NCI-H1417 (cell line): ENCODE measurements around the gene CLEC4D.
"Not testable (repeated sequence)": the region's sequence is repeated elsewhere in the genome, so short reads cannot be mapped to it uniquely, and the experiment has no call there.

Experiments
- DNase-seq, 3 experiments: peaks; one replicate each; lab custom pipeline; 2025; lab: John Stamatoyannopoulos, UW

The CLEC4D gene

DNA sequence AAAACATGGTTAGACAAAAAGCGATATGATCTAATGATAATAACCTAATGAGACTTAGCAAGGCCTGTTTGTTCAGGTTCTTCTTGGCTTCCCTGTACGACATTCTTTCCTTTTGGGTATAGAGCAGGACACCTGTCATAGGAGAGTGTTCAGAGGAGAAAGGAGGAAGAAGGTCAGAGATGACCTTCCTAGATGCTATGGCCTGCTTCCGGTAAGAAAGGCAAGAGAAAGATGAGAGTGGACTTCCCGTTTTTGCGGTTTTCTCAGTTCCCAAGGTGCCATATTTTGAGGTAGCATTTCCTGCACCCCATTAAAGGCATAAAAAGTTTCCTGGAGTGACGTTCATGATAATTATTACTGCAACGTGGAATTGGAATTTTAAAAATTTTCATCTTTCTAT lies 18.7 kb downstream of the CLEC4D start:
- no peak for DNase-seq

DNA sequence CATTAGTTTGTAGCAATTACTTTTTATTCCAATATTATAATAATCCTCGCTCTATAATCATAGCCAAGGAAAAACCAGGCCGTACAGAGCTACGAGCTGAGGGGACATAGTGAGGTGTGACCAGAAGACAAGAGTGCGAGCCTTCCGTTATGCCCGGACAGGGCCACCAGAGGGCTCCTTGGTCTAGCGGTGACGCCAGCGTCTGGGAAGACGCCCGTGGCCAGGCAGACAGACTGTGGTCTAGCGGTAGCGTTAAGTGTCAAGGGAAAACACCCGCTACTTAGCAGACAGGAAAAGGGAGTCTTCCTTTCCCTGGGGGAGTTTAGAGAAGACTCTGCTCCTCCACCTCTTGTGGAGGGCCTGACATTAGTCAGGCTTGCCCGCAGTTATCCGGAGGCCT lies 24.5 kb downstream of the CLEC4D start:
- not testable (repeated sequence) for DNase-seq

DNA sequence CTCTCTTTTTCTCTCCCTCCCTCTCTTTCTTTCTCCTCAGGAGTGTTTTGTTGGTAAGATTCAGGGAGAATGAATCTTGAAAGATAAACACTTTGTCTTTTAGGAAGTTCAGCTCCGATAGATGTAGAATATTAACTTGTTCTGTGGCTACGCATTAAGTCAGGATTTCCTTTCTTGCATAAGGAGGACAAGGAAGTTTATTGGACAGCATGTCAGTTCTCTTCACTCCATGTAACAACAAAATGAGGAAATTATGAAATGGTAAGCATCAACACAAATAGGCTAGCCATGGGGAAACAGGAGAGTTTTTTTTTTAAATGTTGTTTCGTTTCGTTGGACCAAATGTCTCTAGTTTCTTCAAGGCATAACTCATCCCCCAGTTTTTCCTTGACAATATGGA lies 27.5 kb downstream of the CLEC4D start, which contains the start of gene CLEC4E:
TSS of gene CLEC4E (minus strand) at position 75 of the 400 bp plus-strand sequence. CDS start 108 bp downstream, outside the sequence.
- not testable (repeated sequence) for DNase-seq

DNA sequence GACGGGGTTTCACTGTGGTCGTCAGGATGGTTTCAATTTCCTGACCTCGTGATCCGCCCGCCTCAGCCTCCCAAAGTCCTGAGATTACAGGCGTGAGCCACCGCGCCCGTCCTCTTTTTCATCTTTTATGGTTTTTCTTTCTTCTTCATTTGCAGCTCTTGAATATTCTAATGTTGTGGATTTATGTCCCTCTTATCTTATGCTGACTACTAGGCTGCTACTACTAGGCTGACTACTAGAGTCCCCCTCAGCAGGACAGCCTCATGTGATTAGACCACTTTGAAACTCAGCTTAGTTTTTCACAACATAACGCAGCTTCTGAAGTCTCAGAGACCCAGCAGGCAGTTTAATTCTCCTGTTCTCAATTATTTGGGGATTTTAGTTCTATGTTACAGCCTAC lies 28.3 kb downstream of the CLEC4D start:
- no peak for DNase-seq

DNA sequence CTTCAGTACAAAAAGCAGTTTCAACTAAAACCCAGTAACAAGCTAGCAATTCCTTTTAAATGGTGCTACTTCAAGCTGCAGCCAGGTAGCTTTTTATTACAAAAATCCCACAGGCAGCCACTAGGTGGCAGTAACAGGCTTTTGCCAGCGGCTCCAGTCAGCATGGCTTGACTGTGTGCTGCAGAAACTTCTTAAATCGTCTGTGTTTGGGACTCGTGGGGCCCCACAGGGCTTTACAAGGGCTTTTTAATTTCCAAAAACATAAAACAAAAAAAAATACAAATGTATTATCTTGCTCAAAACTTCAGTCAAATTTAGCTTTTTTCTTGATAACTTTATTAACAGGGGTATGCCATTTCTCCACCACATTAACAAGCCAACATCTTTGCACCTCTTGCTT lies 31.0 kb downstream of the CLEC4D start:
- DNase-seq = peak; percentile 49 to 80 (median 50)

DNA sequence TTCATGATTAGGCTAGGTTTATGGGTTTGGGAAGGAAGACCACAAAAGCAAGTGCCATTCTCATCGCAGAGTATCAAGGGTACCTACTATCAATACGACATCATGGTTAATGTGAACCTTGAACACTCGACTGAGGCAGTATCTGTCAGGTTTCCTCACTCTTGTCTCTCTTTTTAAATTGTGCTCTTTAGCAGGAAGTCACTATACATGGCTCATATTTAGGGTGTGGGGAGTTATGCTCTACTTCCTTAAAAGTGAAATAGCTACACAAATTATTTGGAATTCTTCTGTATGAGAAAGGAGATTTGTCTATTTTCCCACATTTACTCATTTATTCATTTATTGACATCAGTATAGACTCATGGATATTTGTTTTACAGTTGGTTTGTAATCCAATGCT lies 33.3 kb downstream of the CLEC4D start:
- no peak for DNase-seq

GRCh38 chr12:8547645-8548044 lies 34.3 kb downstream of the CLEC4D start:
- DNase-seq = no peak

DNA sequence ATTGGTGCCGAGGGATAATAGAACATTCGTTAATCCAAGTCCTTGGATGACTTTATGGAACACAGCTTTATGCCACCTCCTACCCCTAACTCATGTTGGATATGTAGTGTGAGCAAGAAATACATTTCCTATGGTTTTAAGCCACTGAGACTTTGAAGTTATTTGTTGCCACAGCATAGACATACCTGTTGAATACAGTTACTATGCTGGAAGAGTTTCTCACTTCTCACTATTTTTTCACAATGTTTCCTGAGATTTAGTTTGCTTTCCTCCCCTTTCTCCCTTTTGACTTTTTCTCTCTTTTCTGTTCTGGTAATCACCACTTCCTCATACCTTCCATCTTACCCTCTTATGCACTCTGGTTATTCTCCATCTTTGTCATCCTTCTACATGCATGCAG lies 34.9 kb downstream of the CLEC4D start:
- DNase-seq = no peak

GRCh38 chr12:8549381-8549780 lies 36.1 kb downstream of the CLEC4D start:
- DNase-seq = no peak

DNA sequence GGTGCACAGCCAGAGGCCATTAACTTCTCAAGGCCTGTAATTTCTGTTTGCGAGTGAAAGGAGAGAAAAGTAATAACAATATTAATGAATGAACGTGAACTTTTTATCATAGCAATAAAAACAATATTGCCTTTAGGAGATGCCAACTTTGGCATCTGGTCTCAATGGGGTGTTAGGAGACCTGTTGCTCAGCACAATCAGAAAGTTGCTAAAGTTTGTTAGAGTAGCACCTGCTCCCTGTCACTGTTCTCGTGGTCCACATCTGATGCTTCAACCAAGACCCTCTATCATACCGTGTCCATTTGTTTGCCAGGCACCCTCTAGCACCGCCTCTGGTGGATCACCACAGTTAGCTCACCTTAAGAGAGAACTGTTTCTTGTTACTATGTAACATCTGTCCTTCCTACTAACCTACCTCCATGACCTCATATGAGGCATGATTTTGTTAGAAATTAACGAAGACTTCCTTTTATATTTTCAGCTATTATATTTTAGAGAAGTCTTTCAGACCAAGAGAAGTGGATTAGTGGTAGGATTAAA lies 39.9 kb downstream of the CLEC4D start:
- DNase-seq = peak in 2 of 3 experiments; percentile 82 to 95

DNA sequence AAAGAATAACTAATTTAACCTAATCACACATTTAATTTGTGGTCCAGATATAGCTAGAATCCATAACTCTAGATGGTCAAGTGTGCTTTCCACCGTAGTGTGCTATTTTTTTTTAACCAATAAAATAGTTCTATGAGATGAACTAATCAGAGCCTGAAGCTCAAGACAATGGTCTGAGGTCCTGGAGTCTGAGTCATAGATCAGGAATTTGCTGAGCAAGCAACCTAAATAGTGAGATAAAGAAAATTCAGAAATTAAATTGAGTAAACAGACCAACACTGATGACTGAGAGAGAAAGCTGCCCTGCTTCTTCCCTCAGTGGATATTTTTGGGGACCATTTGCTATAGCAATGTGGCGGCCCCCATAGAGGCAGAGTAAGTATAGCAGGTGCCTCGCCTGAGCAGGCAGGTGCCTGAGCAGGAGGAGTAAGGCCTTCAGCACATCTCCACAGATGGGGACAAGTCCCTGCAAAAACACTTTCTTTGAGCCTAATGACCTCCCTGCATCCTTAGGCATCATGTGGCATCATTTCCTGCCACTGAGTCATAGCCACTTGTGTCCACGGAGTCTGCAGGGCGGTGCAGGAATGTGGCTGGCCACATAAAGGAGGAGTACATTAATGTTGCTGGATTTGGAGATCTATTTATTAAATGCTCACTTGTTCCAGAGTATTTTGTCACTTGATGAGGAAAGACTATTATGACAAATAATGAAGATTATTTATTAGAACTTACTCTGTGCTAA lies 41.3 kb downstream of the CLEC4D start:
- no peak for DNase-seq

DNA sequence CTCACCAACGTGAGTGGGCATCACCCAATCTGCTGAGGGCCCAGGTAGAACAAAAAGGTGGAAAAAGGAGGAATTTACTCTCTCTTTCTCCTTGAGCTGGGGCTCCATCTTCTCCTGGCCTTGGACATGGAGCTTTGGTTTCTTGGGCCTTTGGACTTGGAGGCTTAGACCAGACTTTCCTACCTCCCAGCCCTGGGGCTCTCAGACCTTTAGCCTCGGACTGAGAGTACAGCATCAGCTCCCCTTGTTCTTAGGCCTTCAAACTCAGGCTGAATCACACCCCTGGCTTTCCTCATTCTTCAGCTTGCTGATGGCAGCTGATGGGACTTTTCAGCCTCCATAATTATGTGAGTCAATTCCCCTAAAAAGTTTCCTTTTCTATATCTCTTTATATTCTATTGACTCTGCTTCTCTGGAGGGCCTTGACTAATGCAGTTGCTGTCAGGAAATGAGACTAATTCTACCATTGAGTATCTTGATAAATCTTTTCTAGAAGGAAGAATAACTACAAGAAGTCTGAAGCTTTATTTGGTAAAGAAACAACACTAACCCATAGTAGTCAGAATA lies 43.3 kb downstream of the CLEC4D start:
- DNase-seq = no peak

DNA sequence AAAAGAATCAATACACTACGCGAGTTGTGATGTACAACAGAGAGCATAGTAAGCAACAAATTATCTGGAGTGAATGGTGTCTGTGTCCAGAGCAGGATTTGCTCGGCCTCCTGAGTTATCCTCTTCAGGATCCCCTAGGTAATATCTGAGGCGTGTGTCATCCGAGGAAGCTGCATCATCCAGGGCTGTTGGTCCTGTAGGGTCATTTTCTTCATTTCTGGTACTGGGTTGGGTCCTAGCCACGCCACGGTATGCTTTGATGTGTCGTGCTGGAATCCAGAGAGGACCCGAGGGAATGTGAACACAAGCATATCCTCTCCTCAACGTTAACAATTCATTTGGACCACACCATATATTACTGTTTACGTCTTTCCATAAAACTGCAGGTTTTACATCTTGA lies 46.4 kb downstream of the CLEC4D start:
- no peak for DNase-seq

- DNase-seq = no peak
Measured at GRCh38 chr12:8561011-8561410, 47.7 kb downstream of the CLEC4D start.

- DNase-seq = no peak
Measured at GRCh38 chr12:8562310-8562709, 49.0 kb downstream of the CLEC4D start.

GRCh38 chr12:8563356-8563755 lies 50.1 kb downstream of the CLEC4D start:
- DNase-seq = no peak

DNA sequence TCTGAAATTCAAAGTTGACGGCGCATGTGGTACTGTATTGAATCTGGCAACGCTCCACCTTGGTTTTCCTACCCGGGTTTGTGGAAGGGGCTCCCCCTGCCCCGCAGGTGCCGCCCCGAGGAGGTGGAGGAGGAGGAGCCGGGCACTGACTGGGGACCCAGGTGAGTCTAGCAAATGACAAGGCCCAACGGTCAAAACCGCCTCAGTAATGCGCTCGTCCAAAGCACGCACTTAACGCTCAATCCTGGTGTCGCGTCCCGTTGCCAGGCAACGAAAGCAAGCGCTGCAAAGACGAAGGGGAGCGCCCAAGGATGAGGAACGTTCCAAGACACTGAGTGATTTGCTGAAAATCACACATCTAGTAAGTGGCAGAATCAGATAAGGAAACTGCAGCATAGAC lies 51.4 kb downstream of the CLEC4D start:
- DNase-seq = no peak

DNA sequence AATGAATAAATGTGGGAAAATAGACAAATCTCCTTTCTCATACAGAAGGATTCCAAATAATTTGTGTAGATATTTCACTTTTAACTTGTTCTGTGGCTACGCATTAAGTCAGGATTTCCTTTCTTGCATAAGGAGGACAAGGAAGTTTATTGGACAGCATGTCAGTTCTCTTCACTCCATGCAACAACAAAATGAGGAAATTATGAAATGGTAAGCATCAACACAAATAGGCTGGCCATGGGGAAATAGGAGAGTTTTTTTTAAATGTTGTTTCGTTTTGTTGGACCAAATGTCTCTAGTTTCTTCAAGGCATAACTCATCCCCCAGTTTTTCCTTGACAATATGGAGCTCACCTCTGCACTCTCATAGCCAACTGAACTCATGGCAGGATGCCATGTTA lies 52.7 kb downstream of the CLEC4D start:
- not testable (repeated sequence) for DNase-seq

- DNase-seq = no peak
Measured at GRCh38 chr12:8566525-8566924, 53.2 kb downstream of the CLEC4D start.
